ENCODE results near the gene PDE8B.

Gene PDE8B

DNA sequence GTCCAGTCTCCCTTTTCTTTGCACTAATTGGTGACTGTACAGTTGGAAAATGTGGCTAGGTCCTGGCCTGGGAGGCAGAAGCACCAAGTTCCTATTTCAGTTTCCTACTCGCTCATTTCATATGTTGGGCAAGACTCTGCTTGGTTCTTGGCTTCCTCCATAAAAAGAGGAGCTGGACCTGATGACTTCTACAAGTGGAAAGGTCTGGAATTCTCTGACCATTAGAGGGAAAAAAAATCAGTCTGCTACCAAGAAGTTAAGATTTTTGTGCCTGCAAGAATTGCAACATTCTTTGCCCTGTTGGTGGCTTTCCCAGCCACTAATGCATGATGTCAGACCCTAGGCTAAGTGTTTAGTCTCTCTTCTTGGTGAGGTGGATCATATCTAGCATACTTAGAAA lies 190.2 kb downstream of the PDE8B start:
- no peak for DNase-seq (ENCODE audit: low spot score)

DNA sequence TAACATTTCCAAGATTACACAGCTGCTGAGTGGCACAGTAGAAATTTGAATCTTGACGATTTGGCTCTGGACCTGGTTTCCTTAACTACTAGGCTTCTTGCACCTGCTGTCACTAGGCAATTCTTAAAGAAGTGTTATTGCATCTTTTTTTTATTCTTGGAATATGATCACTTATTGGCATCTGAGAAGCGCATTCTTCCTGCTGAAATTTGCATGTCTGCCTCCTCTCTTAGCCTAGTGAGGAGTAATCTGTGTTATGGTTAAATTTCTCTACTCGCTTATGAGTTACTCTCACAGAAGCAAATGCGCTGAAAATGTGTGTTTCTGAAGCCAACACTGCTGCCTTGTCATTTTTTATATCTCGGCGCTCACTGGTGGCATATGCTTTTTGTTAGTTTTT lies 192.3 kb downstream of the PDE8B start:
- DNase-seq (ENCODE audit: low spot score) = no peak

DNA sequence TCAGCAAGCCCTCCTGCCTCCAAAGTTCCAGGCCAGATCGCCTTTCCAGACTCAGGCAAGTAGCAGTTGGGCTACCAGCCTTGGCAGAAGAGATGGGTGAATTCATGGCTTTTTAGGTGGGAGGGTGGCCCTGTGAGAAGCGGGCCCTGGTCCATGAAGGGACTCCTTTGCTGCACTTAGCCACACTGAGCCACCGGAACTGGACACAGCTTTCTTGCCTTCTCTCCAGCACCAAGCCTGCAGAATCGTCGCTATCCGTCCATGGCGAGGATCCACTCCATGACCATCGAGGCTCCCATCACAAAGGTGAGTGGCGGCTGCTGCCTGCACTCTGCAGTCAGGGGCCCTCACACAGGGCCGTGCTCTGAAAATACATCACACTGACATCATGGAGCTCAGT lies 196.7 kb downstream of the PDE8B start:
- no peak for DNase-seq (ENCODE audit: low spot score)

DNA sequence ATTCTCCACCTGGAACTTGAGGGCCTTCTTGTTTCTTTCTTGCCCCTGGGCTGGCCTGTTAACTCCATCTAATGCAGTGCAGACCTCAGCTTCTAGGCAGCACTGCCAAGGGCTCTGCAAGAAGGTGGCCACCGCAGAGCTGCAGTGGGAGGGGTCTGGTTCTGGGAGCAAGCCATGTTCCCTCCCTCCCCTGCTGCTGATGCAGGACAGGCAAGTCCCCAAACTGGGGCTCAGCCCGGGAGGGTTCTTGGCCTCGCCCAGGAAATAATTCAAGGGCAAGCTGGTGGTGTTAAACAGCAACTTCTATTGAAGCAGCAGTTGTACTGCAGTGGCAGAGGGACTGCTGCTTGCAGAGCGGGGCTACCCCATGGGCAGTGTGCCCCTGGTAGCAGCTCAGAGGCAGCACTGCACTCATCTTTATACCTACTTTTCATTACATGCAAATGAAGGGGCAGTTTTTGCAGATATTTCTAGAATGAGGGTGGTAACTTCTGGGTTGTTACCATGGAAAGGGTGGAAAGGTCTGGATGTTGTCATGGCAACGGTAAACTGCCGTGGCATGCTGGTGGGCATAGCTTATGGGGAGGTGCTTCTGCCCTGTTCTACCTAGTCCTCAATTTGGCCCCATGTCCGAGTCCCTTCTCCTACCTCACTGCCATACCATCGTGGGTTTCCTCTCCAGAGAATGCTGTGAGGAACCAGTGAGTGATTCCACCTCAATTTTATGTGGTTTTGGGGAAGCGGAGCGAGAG lies 199.6 kb downstream of the PDE8B start:
- DNase-seq (ENCODE audit: low spot score) = no peak

DNA sequence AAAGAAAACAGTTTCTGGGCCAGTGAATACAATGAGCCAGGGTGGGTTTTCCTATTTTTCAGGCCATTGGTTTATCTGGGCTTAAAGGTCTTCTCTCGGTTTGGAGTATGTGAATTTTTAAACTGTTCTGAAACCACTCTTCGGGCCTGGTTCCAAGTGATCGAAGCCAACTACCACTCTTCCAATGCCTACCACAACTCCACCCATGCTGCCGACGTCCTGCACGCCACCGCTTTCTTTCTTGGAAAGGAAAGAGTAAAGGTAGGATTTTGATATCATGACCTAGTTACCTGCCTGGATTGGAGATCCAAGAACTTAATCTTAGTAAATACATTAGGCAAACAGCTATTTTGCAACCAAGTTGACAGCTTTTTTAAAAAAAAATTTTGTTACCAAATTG lies 202.6 kb downstream of the PDE8B start:
- no peak for DNase-seq (ENCODE audit: low spot score)

DNA sequence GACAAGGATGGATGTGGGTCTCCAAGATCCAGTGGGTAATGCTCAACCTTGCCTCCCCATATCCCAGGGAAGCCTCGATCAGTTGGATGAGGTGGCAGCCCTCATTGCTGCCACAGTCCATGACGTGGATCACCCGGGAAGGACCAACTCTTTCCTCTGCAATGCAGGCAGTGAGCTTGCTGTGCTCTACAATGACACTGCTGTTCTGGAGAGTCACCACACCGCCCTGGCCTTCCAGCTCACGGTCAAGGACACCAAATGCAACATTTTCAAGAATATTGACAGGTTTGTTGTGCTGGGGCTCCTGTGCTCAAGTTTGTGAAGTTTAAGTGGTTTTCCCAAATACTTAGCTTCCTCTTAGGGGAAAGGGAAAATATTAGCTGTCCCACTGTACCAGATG lies 207.7 kb downstream of the PDE8B start:
- DNase-seq (ENCODE audit: low spot score) = no peak

DNA sequence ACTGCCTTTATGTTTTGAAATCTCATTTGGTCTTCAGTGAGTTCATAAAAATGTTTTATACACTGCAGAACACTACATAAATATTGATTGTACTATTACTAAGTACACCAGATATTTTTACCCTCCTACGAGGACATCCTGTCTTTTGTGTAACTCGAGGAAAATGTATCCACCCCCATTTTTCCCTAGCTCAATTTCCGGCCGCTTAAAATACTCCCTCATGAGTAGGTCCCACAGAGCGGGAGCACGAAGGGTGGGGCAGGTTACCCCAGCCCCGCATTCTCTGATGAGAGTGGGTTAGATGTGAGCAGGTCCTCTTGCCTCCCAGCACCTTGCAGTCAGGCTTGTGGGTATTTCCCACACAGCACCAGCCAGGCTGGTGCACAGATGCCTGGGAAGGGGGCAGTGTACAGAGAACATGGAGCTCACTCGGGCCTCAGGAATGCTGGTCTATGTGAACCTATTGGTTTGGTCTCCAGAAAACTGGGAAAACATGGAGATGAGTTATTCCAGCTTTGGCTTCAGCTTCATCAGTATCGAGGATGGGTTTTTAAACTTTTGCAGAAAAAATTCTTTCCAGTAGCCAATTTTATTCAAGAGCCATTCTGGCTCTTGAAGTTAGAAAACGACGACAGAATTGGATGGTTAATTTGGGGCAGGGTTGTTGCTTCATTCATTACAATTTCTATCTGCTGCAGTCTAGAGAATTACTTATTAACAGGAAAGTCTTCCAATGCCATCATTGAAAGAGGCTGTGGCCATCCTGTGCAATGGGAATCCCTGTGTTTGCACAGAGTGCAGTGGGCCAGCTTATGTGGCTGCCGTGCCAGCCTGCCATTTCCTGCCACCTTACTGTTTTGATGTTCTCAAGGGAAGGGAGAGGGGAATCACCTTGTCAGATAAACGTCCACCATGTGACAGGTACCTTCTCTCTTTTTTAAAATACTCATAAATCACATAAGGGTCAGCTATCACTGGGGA lies 208.4 kb downstream of the PDE8B start:
- DNase-seq (ENCODE audit: low spot score) = no peak

DNA sequence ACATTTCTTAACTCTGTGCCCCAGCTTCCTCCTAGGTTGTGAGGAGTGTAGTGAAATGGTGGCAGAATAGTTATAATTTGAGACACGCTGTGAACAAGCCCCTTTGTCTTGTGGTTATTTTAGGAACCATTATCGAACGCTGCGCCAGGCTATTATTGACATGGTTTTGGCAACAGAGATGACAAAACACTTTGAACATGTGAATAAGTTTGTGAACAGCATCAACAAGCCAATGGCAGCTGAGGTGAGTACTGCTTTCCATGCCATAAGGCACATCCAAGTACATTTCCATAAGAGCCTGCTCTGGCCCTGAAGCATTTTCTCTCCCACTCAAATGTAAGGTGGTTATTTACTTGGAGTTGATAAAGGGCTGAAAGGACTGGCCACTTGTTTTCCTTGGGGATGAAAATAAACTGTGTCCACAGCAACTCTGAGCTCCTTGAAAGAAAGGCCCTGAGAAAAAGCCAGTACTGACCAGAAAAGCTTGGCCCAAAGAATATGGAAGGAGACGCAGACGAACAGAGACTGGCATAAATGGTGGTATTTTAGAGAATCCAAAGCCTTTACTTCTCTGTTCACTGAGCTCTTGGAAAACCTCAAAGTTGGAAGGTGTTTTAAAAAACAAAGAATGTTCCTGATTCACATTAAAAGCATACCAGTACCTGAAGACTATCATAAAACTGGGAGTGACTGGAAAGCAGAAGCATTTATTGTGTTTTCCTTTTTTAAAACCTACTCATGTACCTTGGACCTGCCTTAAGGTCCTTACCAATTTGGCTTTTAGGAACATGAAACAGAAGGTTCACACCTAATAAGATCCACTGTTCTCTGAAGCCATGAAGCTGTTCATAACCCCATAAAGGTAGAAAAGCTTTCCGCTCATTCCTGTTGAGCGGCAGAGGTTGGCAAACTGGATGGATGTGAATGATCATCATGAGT lies 209.4 kb downstream of the PDE8B start:
- no peak for DNase-seq (ENCODE audit: low spot score)

DNA sequence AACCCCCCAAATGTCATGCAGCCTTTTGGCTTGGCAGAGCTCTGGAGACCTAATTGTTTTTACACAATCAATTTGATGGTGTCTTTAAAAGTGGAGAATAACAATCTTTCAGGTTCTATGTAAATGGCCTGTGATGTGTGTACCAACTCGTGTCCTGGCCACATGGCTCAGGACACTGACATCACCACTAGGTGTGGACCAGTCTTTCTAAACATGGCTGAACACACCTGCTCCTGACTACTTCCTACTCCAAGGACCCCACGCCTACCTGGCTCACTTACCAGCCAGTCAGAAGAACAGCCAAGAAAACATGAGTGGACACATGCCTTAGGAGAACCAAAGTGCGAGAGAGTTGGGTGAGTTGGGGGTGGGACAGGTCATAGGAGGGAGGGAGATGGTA lies 210.5 kb downstream of the PDE8B start:
- no peak for DNase-seq (ENCODE audit: low spot score)

DNA sequence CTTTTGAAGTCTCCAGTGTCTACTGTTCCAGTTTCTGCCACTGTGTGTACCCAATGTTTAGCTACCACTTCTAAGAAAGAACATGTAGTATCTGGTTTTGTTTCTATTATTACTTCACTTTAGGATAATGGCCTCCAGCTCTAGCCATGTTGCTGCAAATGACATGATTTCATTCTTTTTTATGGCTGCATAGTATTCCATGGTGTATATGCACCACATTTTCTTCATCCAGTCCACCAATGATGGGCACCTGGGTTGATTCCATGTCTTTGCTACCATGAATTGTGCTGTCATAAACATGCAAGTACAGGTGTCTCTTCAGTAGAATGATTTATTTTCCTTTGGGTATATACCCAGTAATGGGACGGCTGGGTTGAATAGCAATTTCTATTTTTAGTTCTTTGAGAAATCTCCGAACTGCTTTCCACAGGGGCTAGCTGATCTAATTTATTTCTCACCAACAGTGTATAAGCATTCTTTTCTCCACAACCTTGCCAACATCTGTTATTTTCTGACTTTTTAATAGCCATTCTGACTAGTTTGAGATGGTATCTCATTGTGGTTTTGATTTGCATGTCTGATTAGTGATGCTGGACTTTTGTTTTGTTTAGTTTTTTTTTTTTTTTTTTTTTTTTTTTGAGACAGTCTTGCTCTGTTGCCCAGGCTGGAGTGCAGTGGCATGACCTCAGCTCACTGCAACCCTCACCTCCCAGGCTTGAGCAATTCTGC lies 212.7 kb downstream of the PDE8B start:
- DNase-seq (ENCODE audit: low spot score) = no peak

DNA sequence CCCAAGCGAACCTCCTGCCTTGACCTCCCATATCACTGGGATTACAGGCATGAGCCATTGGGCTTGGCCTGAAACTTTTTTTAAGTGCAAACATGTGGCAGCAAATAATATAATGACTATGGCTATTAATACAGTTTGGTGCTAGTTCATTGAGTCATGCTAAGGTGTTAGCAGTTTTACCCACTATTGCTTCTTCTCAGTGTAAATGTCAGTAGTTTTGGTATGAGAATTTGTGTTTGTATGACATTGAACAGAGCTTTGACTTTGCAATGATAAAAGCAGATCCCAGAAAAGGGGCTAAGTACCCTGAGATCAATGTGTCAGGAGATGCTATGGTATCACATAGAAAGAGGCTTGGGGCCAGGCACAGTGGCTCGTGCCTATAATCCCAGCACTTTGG lies 214.4 kb downstream of the PDE8B start:
- no peak for DNase-seq (ENCODE audit: low spot score)

DNA sequence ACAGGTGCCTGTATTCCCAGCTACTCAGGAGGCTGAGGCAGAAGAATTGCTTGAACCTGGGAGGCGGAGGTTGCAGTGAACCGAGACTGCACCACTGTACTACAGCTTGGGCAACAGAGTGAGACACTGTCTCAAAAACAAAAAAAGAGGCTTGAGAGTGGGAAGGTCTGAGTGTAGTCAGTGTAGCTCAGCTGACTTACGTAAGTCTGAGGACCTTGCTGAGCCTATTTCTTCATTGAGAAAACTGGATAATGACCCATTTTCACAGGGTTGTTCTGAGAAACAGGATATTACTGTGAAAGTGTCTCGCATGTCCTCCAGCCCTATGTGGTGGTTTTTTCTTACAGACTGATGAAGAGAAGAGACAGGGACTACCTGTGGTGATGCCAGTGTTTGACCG lies 214.9 kb downstream of the PDE8B start:
- no peak for DNase-seq (ENCODE audit: low spot score)

DNA sequence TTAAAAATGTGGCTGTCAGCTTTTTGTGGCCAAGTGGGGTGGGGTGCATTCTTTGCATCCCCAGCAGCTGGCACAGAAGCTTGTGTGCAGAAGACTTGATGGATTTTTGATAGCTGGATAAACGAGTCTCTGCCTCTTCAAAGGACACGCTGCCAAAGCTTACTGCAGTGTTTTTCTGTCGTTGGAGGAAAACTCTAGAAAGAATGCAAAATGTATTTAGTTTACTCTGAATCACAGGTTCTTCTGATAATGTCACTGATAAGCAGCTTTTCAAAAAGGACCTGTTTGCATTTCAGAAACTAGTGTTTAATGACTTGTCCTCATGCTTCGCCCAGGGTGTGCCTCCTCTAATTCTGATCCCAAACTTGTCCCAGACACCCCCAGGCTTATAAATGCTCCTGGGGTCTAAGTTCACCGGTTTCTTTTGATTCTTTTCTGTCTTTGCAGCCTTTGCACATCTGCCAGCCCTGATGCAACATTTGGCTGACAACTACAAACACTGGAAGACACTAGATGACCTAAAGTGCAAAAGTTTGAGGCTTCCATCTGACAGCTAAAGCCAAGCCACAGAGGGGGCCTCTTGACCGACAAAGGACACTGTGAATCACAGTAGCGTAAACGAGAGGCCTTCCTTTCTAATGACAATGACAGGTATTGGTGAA lies 215.6 kb downstream of the PDE8B start:
- no peak for DNase-seq (ENCODE audit: low spot score)

DNA sequence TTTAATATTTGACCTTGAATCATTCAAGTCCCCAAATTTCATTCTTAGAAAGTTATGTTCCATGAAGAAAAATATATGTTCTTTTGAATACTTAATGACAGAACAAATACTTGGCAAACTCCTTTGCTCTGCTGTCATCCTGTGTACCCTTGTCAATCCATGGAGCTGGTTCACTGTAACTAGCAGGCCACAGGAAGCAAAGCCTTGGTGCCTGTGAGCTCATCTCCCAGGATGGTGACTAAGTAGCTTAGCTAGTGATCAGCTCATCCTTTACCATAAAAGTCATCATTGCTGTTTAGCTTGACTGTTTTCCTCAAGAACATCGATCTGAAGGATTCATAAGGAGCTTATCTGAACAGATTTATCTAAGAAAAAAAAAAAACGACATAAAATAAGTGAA lies 216.2 kb downstream of the PDE8B start:
- no peak for DNase-seq (ENCODE audit: low spot score)

DNA sequence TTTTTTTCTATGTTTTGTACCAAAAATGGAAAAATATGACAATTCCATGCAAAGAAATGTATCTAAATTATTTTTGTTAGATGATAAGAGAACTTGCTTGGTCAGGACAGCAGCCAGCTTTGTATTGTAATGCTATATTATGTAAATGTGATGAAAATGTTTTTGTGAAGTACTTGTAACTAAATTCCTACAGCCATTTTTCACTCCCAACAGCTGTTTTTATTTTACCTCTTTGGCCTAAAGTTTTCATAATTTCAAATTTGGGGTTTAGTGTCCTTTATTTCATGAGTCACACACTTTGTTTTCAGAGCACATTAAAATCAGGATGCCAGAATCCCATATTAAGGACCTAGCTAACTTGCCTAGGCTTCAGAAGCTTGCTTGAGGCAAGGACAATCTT lies 217.5 kb downstream of the PDE8B start:
- no peak for DNase-seq (ENCODE audit: low spot score)

DNA sequence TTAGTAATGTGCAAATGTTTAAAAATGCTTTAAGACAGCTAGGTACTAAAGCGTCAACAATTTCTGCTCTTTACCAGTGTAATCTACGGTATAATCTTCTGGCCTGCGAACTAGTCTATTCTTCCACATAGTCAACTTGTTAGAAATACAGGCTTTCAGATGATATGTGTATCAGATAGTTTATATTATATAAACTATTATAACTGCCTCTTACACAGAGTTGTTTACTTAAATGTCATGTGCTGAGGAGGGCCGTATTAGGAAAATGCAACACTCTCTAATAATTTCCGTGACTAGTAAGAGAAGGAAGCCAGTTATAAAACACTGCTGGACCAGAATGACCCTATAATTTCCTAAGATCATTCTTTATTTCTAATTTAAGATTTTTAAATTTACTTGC lies 218.0 kb downstream of the PDE8B start:
- DNase-seq (ENCODE audit: low spot score) = no peak

DNA sequence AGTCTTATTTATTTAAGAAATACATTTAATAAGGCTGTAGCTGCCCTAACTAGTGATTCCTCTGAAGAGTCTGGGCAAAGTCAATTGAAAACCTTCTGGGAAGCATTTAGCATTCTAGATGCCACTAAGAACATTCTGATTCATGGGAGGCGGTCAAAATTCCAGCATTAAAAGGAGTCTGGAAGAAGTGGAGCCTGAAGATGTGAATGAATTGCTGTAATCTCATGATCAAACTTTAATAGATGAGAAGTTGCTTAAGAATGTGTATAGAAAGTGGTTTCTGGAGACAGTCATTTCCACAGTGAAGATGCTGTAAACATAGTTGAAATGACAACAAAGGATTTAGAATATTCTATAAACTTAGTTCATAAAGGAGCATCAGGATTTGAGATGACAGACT lies 220.2 kb downstream of the PDE8B start:
- no peak for DNase-seq (ENCODE audit: low spot score)

DNA sequence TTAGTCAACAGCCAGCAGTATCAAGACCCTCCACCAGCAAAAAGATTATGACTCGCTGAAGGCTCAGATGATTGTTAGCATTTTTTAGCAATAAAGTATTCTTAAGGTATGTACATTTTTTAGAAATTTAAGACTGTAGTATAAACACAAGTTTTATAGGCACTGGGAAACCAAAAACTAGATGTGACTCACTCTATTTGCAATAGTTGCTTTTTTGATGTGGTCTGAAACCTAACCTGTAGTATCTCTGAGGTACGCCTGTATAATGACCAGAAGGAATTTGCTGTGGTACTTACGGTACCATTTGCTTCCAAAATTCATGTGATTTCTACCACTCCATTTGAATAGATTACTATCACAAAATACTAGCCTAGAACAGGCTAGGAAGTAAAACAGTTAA lies 220.8 kb downstream of the PDE8B start:
- DNase-seq (ENCODE audit: low spot score) = no peak

DNA sequence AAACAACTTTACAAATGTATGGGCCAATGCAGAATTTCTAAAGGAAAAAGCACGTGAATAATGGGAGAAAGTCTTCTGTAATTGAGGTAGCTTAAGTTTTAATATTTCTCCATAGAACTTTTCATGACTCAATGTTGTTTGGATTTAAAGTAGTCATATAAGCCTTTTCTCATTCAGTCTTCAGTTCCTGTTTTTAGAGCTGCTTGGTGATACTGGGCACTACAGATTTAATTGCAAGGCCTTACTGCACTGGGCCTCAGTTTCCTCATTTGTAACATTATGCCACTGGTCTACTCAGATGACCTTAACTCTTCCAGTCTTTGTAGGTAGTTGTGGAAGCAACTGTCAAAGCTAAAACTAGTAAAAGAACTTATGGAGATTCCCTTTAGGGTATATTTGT lies 221.2 kb downstream of the PDE8B start:
- no peak for DNase-seq (ENCODE audit: low spot score)

DNA sequence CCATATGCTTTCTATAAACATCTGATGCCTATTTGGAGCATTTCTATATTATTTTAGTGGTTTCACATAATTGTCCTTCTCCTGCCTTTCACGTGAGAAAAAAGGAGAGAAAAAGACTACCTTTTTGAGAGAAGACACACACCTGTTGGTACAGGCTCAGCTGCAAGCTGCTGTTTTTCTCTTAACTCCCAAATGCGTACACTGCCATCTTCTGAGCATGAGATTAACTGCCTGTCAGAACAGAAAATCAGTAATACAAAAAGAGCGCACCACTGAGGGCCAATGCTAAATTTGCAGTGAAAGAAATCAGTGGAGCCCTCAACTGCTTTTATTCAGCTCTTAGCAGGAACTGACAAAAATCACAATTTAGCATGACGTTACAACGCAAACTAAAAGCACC lies 226.7 kb downstream of the PDE8B start:
- no peak for DNase-seq (ENCODE audit: low spot score)

DNA sequence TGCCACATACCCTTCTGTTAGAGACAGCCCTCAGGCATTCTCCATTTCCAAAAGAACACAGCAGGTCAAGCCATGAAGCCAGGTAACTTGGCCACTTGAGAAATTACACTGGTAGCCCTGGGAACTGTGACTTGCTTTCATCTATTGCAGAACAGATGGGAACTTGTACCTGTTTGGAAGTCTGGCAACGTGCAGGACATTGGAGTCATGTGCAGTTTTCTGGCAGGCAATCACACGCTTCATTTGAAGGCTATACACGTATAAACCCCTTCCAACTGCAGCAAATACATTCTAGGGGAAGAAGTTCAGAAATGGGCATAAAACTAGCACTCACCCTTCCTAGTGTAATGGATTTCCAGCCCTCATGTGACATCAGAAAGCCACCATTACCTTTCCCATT lies 227.6 kb downstream of the PDE8B start:
- no peak for DNase-seq (ENCODE audit: low spot score)
